ENCODE measurements around the gene CLEC1A.

CLEC1A gene

GRCh38 chr12:10098791-10099190 lies at the start of gene CLEC1A:
TSS of gene CLEC1A (minus strand) at chr12:10098985. CDS start at chr12:10098922, 63 bp downstream.
- no peak for DNase-seq (ENCODE audit: low read depth in 1 of 2, low spot score in 1 of 2)

GRCh38 chr12:10147714-10148403 lies 49.1 kb upstream of the CLEC1A start:
- no peak for DNase-seq (ENCODE audit: low read depth in 1 of 2, low spot score in 1 of 2)

DNA sequence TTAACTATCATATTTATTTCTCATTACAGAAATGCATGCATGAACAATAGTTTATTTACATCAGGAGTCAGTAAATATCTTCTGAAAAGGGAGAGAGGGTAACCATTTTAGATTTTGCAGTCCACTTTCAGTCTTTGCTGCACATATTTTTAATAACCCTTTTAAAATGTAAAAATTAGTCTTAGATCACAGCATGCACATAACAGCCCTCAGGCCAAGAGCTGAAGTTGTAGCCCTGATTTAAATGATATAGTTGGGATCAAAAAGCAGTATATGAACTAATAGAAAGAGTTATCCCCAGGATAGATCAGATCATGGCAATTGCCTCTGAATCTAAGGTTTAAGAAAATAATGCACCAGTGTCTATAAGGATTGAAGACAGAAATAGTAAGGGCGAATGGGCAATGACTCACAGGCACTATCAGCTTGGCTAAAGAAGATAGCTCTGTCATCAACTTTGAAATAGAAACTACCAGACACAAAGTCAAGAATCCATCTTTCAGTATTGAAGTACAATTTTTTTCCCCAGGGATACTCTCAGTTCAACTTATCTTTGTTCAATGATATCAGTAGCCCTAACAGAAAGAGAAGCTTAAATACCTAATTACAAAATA lies 44.3 kb upstream of the CLEC1A start:
- DNase-seq (ENCODE audit: low read depth in 1 of 2, low spot score in 1 of 2) = no peak

GRCh38 chr12:10140001-10140400 lies 41.2 kb upstream of the CLEC1A start:
- peak; percentile 10 to 46 for DNase-seq (ENCODE audit: low read depth in 1 of 2, low spot score in 1 of 2)

DNA sequence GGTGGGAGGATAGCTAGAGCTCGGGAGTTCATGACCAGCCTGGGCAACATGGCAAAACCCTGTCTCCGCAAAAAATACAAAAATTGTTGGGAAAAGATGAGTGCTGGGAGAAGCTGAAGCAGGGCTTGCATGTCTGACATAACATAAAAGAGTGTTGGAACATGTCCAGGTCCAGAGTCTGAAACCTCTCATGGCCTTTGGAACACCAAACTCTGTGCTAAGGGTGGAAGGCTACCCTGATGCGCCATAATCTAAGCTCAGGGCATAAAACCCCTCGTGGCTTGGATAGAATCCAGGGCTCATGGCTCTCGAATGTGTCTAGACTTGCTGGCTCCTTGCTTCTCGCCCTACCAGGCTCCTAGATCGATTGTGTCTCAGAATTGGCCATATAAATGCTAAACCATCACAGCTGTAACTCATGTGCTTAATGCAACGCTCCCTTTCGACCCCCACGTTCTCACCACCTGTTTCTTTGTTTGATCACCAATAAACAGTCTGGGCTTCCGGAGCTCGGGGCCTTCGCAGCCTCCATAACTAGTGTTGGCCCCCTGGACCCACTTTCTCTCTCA lies 37.9 kb upstream of the CLEC1A start:
- no peak for DNase-seq (ENCODE audit: low read depth in 1 of 2, low spot score in 1 of 2)

DNA sequence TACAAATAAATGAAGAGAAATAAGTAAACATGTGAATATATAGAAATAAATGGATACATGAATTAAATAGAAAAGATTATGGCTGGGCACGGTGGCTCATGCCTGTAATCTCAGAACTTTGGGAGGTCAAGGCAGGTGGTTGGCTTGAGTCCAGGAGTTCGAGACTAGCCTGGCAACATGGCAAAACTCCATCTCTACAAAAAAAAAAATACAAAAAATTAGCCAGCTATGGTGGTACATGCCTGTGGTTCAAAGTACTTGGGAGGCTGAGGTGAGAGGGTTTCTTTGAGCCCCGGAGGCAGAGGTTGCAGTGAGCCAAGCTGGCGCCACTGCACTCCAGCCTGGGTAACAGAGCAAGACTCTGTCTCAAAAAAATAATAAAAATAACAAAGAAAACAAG lies 36.3 kb upstream of the CLEC1A start:
- DNase-seq (ENCODE audit: low read depth in 1 of 2, low spot score in 1 of 2) = no peak

DNA sequence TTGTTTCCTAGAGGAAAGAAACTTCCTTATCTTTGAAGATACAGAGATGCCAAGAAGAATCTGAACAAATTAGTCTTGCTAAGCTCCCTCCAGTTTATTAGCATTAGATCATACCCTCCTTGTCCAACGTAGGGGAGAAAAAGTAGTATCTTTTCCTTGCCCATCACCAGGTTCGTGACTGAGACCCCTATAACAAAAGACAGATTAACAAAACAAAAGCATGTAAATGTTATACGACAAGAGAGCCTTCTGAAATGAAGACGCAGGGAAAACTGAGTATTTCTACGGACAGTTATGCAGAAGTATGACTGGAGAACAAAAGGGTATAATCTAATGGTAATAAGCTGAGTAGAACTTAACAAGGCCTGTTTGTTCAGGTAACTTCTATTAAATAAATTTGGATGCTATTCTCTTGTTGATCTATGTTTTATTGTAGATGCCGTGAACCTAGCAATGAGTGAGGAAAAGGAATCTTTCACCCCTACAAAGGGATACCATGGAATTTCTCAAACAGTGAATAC lies 34.1 kb upstream of the CLEC1A start:
- DNase-seq (ENCODE audit: low read depth in 1 of 2, low spot score in 1 of 2) = no peak

GRCh38 chr12:10131111-10131690 lies 32.4 kb upstream of the CLEC1A start:
- no peak for DNase-seq (ENCODE audit: low read depth in 1 of 2, low spot score in 1 of 2)

- peak in 1 of 2 donors; percentile 4 for DNase-seq (ENCODE audit: low read depth in 1 of 2, low spot score in 1 of 2)
Observed at GRCh38 chr12:10130042-10130441, 31.3 kb upstream of the CLEC1A start, which contains the start of gene CLEC7A. TSS of gene CLEC7A (minus strand) at chr12:10130199. CDS start at chr12:10130082, 117 bp downstream.

- DNase-seq (ENCODE audit: low read depth in 1 of 2, low spot score in 1 of 2) = no peak
Observed at GRCh38 chr12:10128687-10129086, 29.9 kb upstream of the CLEC1A start.

- DNase-seq (ENCODE audit: low read depth in 1 of 2, low spot score in 1 of 2) = no peak
Observed at GRCh38 chr12:10126413-10126812, 27.6 kb upstream of the CLEC1A start.

DNA sequence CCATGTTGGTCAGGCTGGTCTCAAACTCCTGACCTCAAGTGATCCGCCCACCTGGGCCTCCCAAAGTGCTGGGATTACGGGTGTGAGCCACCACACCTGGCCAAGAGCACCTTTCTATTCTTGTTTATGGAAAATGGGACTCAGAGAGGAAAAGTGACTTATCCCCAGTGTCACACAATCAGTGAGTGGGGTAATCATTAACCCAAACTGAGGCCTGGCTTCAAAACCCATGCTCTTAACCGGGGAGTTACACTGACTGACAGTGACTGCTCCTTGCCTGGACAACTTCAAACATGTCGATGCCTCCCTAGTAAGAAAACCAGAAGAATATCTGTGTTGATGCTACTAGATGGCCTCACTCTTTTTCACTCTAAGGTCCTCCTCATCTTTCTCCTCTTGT lies 23.9 kb upstream of the CLEC1A start:
- no peak for DNase-seq (ENCODE audit: low read depth in 1 of 2, low spot score in 1 of 2)

GRCh38 chr12:10121278-10121677 lies 22.5 kb upstream of the CLEC1A start:
- DNase-seq (ENCODE audit: low read depth in 1 of 2, low spot score in 1 of 2) = no peak

DNA sequence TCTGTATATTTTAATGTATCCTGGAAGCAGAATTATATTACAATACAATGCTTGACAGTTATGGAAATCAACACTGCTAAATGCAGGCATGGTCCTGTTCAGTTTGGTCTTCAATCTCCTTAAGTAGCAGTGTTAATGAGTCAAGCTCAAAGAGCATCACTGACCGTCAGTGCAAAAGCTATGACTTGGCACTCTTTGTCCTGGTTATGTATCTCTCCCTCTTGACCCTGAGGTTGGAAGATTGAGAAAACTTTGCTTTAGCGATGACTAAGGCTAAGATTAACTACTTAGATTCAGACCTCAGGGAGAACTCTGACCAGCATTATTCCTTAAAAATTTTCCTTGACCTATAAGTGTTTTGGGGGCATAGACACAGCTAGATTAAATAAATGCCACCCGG lies 20.3 kb upstream of the CLEC1A start:
- no peak for DNase-seq (ENCODE audit: low read depth in 1 of 2, low spot score in 1 of 2)

GRCh38 chr12:10115890-10116289 lies 17.1 kb upstream of the CLEC1A start:
- DNase-seq (ENCODE audit: low read depth in 1 of 2, low spot score in 1 of 2) = no peak

GRCh38 chr12:10115311-10115710 lies 16.5 kb upstream of the CLEC1A start:
- DNase-seq (ENCODE audit: low read depth in 1 of 2, low spot score in 1 of 2) = no peak

DNA sequence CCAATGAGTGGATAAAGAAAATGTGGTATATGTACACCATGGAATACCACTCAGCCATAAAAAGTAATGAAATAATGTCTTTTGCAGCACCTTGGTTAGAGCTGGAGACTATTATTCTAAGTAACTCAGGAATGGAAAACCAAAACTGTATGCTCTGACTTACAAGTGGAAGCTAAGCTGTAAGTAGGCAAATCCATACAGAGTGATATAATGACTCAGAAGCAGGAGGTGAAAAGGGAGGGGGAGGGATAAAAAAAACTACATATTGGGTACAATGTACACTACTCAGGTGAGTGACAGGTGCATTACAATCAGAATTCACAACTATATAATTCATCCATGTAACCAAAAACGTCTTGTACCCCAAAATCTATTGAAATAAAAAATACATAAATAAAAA lies 15.1 kb upstream of the CLEC1A start:
- DNase-seq (ENCODE audit: low read depth in 1 of 2, low spot score in 1 of 2) = no peak

DNA sequence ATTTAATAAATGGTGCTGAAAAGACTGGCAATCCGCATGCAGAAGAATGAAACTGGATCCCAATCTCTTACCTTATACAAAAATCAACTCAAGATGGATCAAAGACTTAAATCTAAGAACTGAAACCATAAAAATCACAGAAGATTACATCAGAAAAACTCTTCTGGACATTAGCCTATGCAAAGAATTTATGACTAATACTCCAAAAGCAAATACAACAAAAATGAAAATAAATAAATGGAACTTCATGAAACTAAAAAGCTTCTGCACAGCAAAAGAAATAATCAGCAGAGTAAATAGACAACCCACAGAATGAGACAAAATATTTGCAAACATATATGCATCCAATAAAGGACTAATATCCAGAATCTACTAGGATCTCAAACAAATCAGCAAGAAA lies 14.3 kb upstream of the CLEC1A start:
- DNase-seq (ENCODE audit: low read depth in 1 of 2, low spot score in 1 of 2) = no peak

- DNase-seq (ENCODE audit: low read depth in 1 of 2, low spot score in 1 of 2) = no peak
Observed at GRCh38 chr12:10111451-10111850, 12.7 kb upstream of the CLEC1A start.

- DNase-seq (ENCODE audit: low read depth in 1 of 2, low spot score in 1 of 2) = no peak
Observed at GRCh38 chr12:10110256-10110844, 11.6 kb upstream of the CLEC1A start.

DNA sequence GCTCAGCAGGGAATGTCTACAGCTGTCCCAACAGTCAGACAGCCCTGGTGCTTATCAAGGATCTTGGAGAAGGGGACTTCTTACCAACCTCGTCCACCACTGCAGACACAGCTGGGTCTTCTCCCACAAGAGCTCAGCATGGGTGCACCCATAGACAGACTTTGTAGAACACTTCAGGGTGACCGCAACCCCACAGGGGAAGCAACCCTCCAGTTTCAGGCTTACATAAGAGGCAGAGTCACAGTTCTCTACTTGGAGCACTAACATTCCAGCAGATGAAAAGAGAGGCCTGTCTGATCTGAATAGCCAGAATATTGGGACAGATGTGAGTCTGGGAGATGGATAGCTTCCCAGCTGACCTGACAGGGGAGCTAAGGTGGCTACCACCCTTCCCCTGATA lies 3.5 kb upstream of the CLEC1A start:
- no peak for DNase-seq (ENCODE audit: low read depth in 1 of 2, low spot score in 1 of 2)
